SK-N-SH (cell line): ENCODE data around the gene PRPH. TPM values are rescaled to one million over a fixed set of nuclear protein-coding genes. Genes with fewer than 3 reads are reported as not detected.

ENCODE experiments used
- CTCF ChIA-PET: fragments of 300-600, 350-600 bp; formaldehyde crosslinking; extraction: SDS; loops from one replicate; lab custom pipeline; 2021; lab: Yijun Ruan, JAX
- POLR2A ChIA-PET: fragments of 350-600 bp; sonication (Branson Sonifier 250); formaldehyde crosslinking; extraction: SDS; loops from one replicate; lab custom pipeline; 2020; ENCODE audit warnings: antibody characterized with exemption, inconsistent platforms; lab: Yijun Ruan, JAX
- DNase-seq: peaks from one replicate; pipeline ENCODE4 v3.0.0; 2012
- H2AFZ ChIP-seq: fragments of 200-600 bp; sonication (generic); 2 replicates; pipeline ENCODE4 v1.8.1; 2016; ENCODE audit warnings: antibody characterized with exemption, mild to moderate bottlenecking, low read depth
- H3F3A ChIP-seq: fragments of 200-600 bp; sonication (generic); replicated peaks from 2 replicates; pipeline ENCODE3; 2016; ENCODE audit warnings: antibody characterized with exemption, mild to moderate bottlenecking; ENCODE audit not compliant: insufficient read depth
- H3K27ac ChIP-seq, 2 experiments: fragments of 200-500 bp in 1 of 2; fragments of 200-600 bp in 1 of 2; sonication (Bioruptor generic) in 1 of 2; sonication (generic), shearing (Covaris generic) in 1 of 2; 2 replicates each; pipeline versions ENCODE4 v1.5.1 to v1.6.1; 2014 to 2016; ENCODE audit warnings: low read depth in 2 of 2, inconsistent platforms in 1 of 2, low read length in 1 of 2, mild to moderate bottlenecking in 1 of 2, mixed read lengths in 1 of 2
- H3K27me3 ChIP-seq: fragments of 200-600 bp; sonication (generic), shearing (Covaris generic); 2 replicates; pipeline ENCODE4 v1.6.1; 2016; ENCODE audit warnings: mixed run types; ENCODE audit not compliant: insufficient read depth
- H3K36me3 ChIP-seq, 2 experiments: fragments of 200-500 bp in 1 of 2; fragments of 200-600 bp in 1 of 2; sonication (Bioruptor generic) in 1 of 2; sonication (generic) in 1 of 2; replicated peaks in 1 of 2; 2 replicates each; pipeline versions ENCODE3 to v1.5.1; 2014 to 2016; ENCODE audit warnings: low read length in 1 of 2, mild to moderate bottlenecking in 1 of 2; ENCODE audit not compliant: insufficient read depth in 2 of 2, control insufficient read depth in 1 of 2
- H3K4me1 ChIP-seq, 2 experiments: fragments of 200-500 bp in 1 of 2; fragments of 200-600 bp in 1 of 2; sonication (Bioruptor generic) in 1 of 2; sonication (generic), shearing (Covaris generic) in 1 of 2; 2 replicates each; pipeline versions ENCODE4 v1.5.1 to v1.6.1; 2014 to 2016; ENCODE audit warnings: low read depth in 1 of 2, low read length in 1 of 2, mixed run types in 1 of 2; ENCODE audit not compliant: insufficient read depth in 2 of 2, control insufficient read depth in 1 of 2
- H3K4me2 ChIP-seq: fragments of 200-600 bp; sonication (generic), shearing (Covaris generic); 2 replicates; pipeline ENCODE4 v1.6.1; 2017; ENCODE audit warnings: mixed run types
- H3K4me3 ChIP-seq, 2 experiments: fragments of 200-500 bp in 1 of 2; fragments of 200-600 bp in 1 of 2; sonication (Bioruptor generic) in 1 of 2; sonication (generic), shearing (Covaris generic) in 1 of 2; 2 replicates each; pipeline versions ENCODE4 v1.5.1 to v1.8.1; 2014 to 2016; ENCODE audit warnings: low read depth in 2 of 2, inconsistent platforms in 1 of 2, low read length in 1 of 2, mild to moderate bottlenecking in 1 of 2, mixed read lengths in 1 of 2, moderate library complexity in 1 of 2
- H3K79me2 ChIP-seq: fragments of 200-600 bp; sonication (generic); 2 replicates; pipeline ENCODE4 v1.8.1; 2017; ENCODE audit warnings: mild to moderate bottlenecking; ENCODE audit not compliant: insufficient read depth
- H3K9ac ChIP-seq: fragments of 200-600 bp; sonication (generic); 2 replicates; pipeline ENCODE4 v1.6.1; 2017; ENCODE audit warnings: mixed run types
- H3K9me2 ChIP-seq: fragments of 200-600 bp; sonication (generic); 2 replicates; pipeline ENCODE4 v1.6.1; 2017; ENCODE audit warnings: mixed run types
- H3K9me3 ChIP-seq: fragments of 200-600 bp; sonication (generic); 2 replicates; pipeline ENCODE4 v1.6.1; 2017; ENCODE audit warnings: mixed run types, mild to moderate bottlenecking, moderate library complexity
- H4K20me1 ChIP-seq: fragments of 200-600 bp; sonication (generic); 2 replicates; pipeline ENCODE4 v1.6.1; 2017; ENCODE audit warnings: mild to moderate bottlenecking, mixed run types; ENCODE audit not compliant: insufficient read depth
- CTCF ChIP-seq: fragments of 200-600 bp; sonication (generic); IDR thresholded peaks from 2 replicates; pipeline ENCODE4 v1.6.1; 2017; ENCODE audit warnings: antibody characterized with exemption, mild to moderate bottlenecking, moderate library complexity
- GATA2 ChIP-seq: sonication (generic); formaldehyde crosslinking; IDR thresholded peaks from 2 replicates; pipeline ENCODE4 v1.5.0; 2020; ENCODE audit warnings: mild to moderate bottlenecking, missing genetic modification reagents
- MEF2A ChIP-seq: IDR thresholded peaks from 2 replicates; pipeline ENCODE4 v1.4.0; 2012; ENCODE audit warnings: low read depth, borderline replicate concordance
- POLR2AphosphoS5 ChIP-seq: IDR thresholded peaks from 2 replicates; pipeline ENCODE4 v1.6.1; 2012; ENCODE audit warnings: low read depth, low read length
- RAD21 ChIP-seq: IDR thresholded peaks from 2 replicates; pipeline ENCODE4 v1.6.1; 2012; ENCODE audit warnings: mild to moderate bottlenecking, low read length
- RFX5 ChIP-seq: IDR thresholded peaks from 2 replicates; pipeline ENCODE4 v1.6.1; 2012; ENCODE audit warnings: mild to moderate bottlenecking, improper control_type of control experiment, low read length
- SMC3 ChIP-seq: IDR thresholded peaks from 2 replicates; pipeline ENCODE4 v1.6.1; 2012; ENCODE audit warnings: low read depth, low read length, improper control_type of control experiment
- TCF12 ChIP-seq: IDR thresholded peaks from 2 replicates; pipeline ENCODE4 v1.4.0; 2012
- YY1 ChIP-seq: IDR thresholded peaks from 2 replicates; pipeline ENCODE4 v1.4.0; 2012; ENCODE audit warnings: low read depth, mild to moderate bottlenecking
- WGBS: methylation state at CpG from one replicate; pipeline ENCODE4 v1.1.6; 2017; ENCODE audit warnings: low lambda C conversion rate; 5-methylcytosine and 5-hydroxymethylcytosine counted together
- polyA plus RNA-seq, 3 experiments: library from polyadenylated mRNA; depleted of rRNA; stranded (reverse); fragments of >200 nt; gene quantifications; 2 replicates each; pipeline ENCODE4 v1.2.3, GENCODE V29; 2012

Gene PRPH
- polyA plus RNA-seq, 1 of the 3 experiments (the other 2 are of a cell fraction) = 1.9 TPM

GRCh38 chr12:49287876-49288275, 7.1 kb upstream of the PRPH start:
- no peak overlapping the region for H3K4me3 ChIP-seq
- no peak overlapping the region for H3K9ac ChIP-seq
- no peak overlapping the region for H3K4me2 ChIP-seq
- H3K4me1 ChIP-seq = peaks cover under 1 to 12% of the 10 kb centered on the region in 2 experiments; a peak in 2 of 4 replicates
- H3K79me2 ChIP-seq = no peaks in the 10 kb centered on the region
- CTCF ChIA-PET = interaction anchor here (0.7 to 29.6 kb wide), 18 partner anchors 11 to 276 kb away, joined by 3 to 658 read pairs (median 4); partner anchors contain the start of genes C1QL4, DNAJC22 and TROAP
- 42% methylated on average over 6 of the region's 6 CpGs for WGBS
- H4K20me1 ChIP-seq = no peaks in the 10 kb centered on the region
- H3K27me3 ChIP-seq = no peaks in the 10 kb centered on the region
- no peak for DNase-seq
- H2AFZ ChIP-seq = no peak overlapping the region
- TF ChIP-seq MEF2A (no peak), GATA2 (CRISPR knock-in tag) (no peak), YY1 (no peak), POLR2AphosphoS5 (no peak), TCF12 (no peak)
- TF ChIP-seq, all 33 proteins: peak for 0
- Histone ChIP-seq H3K36me3 (no peaks in the 10 kb centered on the region), H3F3A (no peaks in the 10 kb centered on the region), H3K27ac (no peak overlapping the region), H3K9me3 (no peaks in the 10 kb centered on the region), H3K9me2 (no peaks in the 10 kb centered on the region)
- POLR2A ChIA-PET = no interaction called here

- H3F3A ChIP-seq = no peaks in the 10 kb centered on the region
- H4K20me1 ChIP-seq = no peaks in the 10 kb centered on the region
- no peaks in the 10 kb centered on the region for H3K36me3 ChIP-seq
- H3K9me2 ChIP-seq = no peaks in the 10 kb centered on the region
- TF ChIP-seq CTCF = peak; percentile 92
- TF ChIP-seq RFX5 = no peak
- peak; percentile 87 for TF ChIP-seq RAD21
- peak; percentile 59 for TF ChIP-seq SMC3
- TF ChIP-seq, all 33 proteins: peak for 3
- H3K4me3 ChIP-seq = no peak overlapping the region; a peak in 1 of 4 replicates
- H2AFZ ChIP-seq = no peak overlapping the region
- H3K9ac ChIP-seq = no peak overlapping the region
- peaks cover 6 to 18% of the 10 kb centered on the region in 2 experiments; a peak in 3 of 4 replicates for H3K4me1 ChIP-seq
- H3K27me3 ChIP-seq = no peaks in the 10 kb centered on the region
- no peaks in the 10 kb centered on the region for H3K9me3 ChIP-seq
- H3K4me2 ChIP-seq = no peak overlapping the region
- CTCF ChIA-PET = interaction anchor here (0.6 to 29.6 kb wide), 38 partner anchors 9 to 419 kb away, joined by 3 to 658 read pairs (median 4); partner anchors contain the start of genes C1QL4, DNAJC22 and TROAP
- POLR2A ChIA-PET = interaction anchor here (1.3 to 1.5 kb wide), 2 partner anchors 34 to 58 kb away, joined by 3 to 9 read pairs; partner anchors contain the start of genes DNAJC22 and TROAP
- DNase-seq = peak; percentile 76
- 12% methylated on average over 11 of the region's 11 CpGs for WGBS
- no peaks in the 10 kb centered on the region for H3K79me2 ChIP-seq
- no peak overlapping the region for H3K27ac ChIP-seq
These were observed 6.5 kb upstream of the PRPH start for GRCh38 chr12:49288412-49288853.
